Measurements from ENCODE around the gene SLIT3. TPM values are rescaled to one million over a fixed set of nuclear protein-coding genes. Genes with fewer than 3 reads are reported as not detected.

The SLIT3 gene
- total and polyA plus RNA-seq, 2 experiments from 2014 or later: 0.59 to 0.71 TPM

- Mint-ChIP-seq H3K4me3 (no peak overlapping the region), H3K27me3 (ENCODE audit: insufficient read depth, low read depth, poor library complexity) (peaks cover 3% of the 10 kb centered on the region), H3K4me1 (peaks cover 18% of the 10 kb centered on the region), H3K9me3 (no peaks in the 10 kb centered on the region), H3K36me3 (ENCODE audit: low read depth) (no peaks in the 10 kb centered on the region), H3K27ac (no peak overlapping the region)
- Histone ChIP-seq H3K4me2 (no peak overlapping the region), H2AFZ (no peak overlapping the region), H3F3A (replicated peaks; ENCODE audit: low read depth) (no peaks in the 10 kb centered on the region), H3K27ac (ENCODE audit: low read depth) (no peak overlapping the region), H4K20me1 (replicated peaks; ENCODE audit: insufficient read depth) (no peaks in the 10 kb centered on the region), H3K9me2 (ENCODE audit: insufficient read depth) (0 out of 2 replicates have a peak, but pooled peaks cover 6% of the 10 kb centered on the region), H3K27me3 (ENCODE audit: insufficient read depth) (no peaks in the 10 kb centered on the region), H3K4me3 (no peak overlapping the region), H3K4me1 (ENCODE audit: insufficient read depth) (no peaks in the 10 kb centered on the region), H3K36me3 (ENCODE audit: insufficient read depth) (no peaks in the 10 kb centered on the region), H3K79me2 (replicated peaks; ENCODE audit: insufficient read depth) (no peaks in the 10 kb centered on the region)
- ATAC-seq: no peak
- no peak for DNase-seq (ENCODE audit: low spot score)
- no peak for TF ChIP-seq NANOG (IDR thresholded peaks at IDR 0.05; ENCODE audit: borderline replicate concordance)
- no peak for TF ChIP-seq JUNB (IDR thresholded peaks at IDR 0.05; ENCODE audit: unreplicated experiment)
- TF ChIP-seq REST (IDR thresholded peaks at IDR 0.05; ENCODE audit: unreplicated experiment): no peak
- no peak for TF ChIP-seq EZH2phosphoT487 (IDR thresholded peaks at IDR 0.05; ENCODE audit: unreplicated experiment)
- no peak for TF ChIP-seq ZNF114 (CRISPR knock-in tag; IDR thresholded peaks at IDR 0.05)
- no peak for TF ChIP-seq CREB1 (CRISPR knock-in tag; IDR thresholded peaks at IDR 0.05; ENCODE audit: low read depth)
- TF ChIP-seq ETS1 (IDR thresholded peaks at IDR 0.05): no peak
- no peak for TF ChIP-seq STAT1 (IDR thresholded peaks at IDR 0.05; ENCODE audit: unreplicated experiment)
- no peak for TF ChIP-seq CTCF (conservative IDR thresholded peaks at IDR 0.05; ENCODE audit: low read depth in 2 of 2)
- no peak for TF ChIP-seq ZNF331 (CRISPR knock-in tag; IDR thresholded peaks at IDR 0.05; ENCODE audit: low read depth)
- no peak for TF ChIP-seq EZH2 (IDR thresholded peaks at IDR 0.05; ENCODE audit: low read depth, unreplicated experiment)
- TF ChIP-seq ZNF462 (CRISPR knock-in tag; IDR thresholded peaks at IDR 0.05): no peak
- no peak for TF ChIP-seq POLR2AphosphoS5 (IDR thresholded peaks at IDR 0.05; ENCODE audit: low read depth)
Measured at GRCh38 chr5:169050636-169051035, 250.3 kb downstream of the SLIT3 start.

Data from GM23338 (cell line).